ENCODE results near the gene R3HDM4.

The R3HDM4 gene

DNA sequence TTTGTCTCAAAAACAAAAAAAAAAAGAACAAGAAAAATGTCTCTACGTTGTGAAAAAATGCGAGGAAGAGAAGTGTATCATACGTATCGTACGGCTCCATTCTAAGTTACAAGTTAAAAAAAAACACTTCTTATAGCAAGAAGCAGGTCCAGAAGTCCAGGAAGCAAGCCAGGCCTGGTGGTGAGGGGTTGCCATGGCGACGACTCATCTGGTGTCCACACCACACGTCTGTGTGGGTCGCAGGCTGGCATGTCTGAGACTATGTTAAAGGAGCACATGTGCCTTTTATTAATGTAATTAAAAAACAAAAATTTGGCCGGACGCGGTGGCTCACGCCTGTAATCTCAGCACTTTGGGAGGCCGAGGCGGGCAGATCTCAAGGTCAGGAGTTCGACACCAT, 25.9 kb downstream of the R3HDM4 start:
- no peak overlapping the region for H3K27ac ChIP-seq (ENCODE audit: insufficient read depth in 1 of 2, low read depth in 1 of 2, low read length in 2 of 2, poor library complexity in 1 of 2, severe bottlenecking in 2 of 2)
- H3K9me3 ChIP-seq (ENCODE audit: control extremely low read depth in 1 of 5, control insufficient read depth in 4 of 5, insufficient read depth in 2 of 5, low read depth in 1 of 5, low read length in 4 of 5), result no peaks in the 10 kb centered on the region
- H3K36me3 ChIP-seq (ENCODE audit: control insufficient read depth in 4 of 4, insufficient read depth in 4 of 4, low read length in 3 of 4), result peaks cover 10 to 80% (median 46%) of the 10 kb centered on the region in 4 experiments
- H3K4me1 ChIP-seq (ENCODE audit: control extremely low read depth in 1 of 4, control insufficient read depth in 4 of 4, insufficient read depth in 4 of 4, low read length in 3 of 4), result peaks cover 0 to 5% (median 3%) of the 10 kb centered on the region in 4 experiments
- DNase-seq, result no peak
- no peaks in the 10 kb centered on the region for H3K27me3 ChIP-seq (replicated peaks in 2 of 5; ENCODE audit: control insufficient read depth in 4 of 5, insufficient read depth in 5 of 5, low read length in 4 of 5)
- no peak overlapping the region for H3K4me3 ChIP-seq (ENCODE audit: control insufficient read depth in 1 of 7, extremely low read depth in 1 of 7, insufficient read depth in 4 of 7, low read depth in 2 of 7, low read length in 6 of 7)
- 98% methylated on average over 7 of the region's 16 CpGs for WGBS (ENCODE audit: insufficient coverage)
- ChIA-PET POLR2A (no interaction called here), CTCF (no interaction called here)

DNA sequence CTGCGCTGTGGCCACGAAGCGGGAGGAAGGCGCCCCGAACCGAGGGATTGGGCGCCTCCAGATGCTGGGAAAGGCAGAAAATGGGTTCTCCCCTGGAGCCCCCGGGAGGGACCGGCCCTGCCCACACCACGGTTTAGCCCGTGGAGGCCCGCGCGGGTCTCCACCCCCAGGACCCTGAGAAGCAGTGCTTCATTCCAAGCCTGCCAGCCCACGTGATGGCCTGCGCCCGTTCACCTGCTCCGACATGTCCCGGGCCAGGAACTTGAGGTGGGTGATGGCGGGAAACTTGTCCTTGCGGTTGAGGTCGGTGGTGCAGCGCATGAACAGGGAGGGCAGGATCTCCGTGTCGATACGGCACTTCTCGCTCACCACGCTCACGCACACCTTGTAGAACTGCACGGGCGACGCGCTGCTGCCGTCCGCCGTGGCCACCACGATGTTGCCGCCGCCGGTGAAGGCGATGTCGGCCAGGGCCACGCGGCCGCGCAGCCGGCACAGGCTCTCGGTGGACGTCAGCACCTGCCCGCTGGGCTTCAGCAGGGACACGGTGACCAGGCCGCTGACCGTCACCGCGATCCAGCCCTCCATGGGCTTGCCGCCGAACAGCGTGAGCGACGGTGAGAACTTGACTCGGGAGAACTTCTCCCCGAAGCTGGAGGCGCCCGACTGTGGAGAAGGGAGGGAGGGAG, 27.3 kb downstream of the R3HDM4 start:
- Histone ChIP-seq H3K4me3 (ENCODE audit: control insufficient read depth in 1 of 7, extremely low read depth in 1 of 7, insufficient read depth in 4 of 7, low read depth in 2 of 7, low read length in 6 of 7) (no peak overlapping the region), H3K27ac (ENCODE audit: insufficient read depth in 1 of 2, low read depth in 1 of 2, low read length in 2 of 2, poor library complexity in 1 of 2, severe bottlenecking in 2 of 2) (no peak overlapping the region), H3K9me3 (ENCODE audit: control extremely low read depth in 1 of 5, control insufficient read depth in 4 of 5, insufficient read depth in 2 of 5, low read depth in 1 of 5, low read length in 4 of 5) (no peaks in the 10 kb centered on the region), H3K4me1 (ENCODE audit: control extremely low read depth in 1 of 4, control insufficient read depth in 4 of 4, insufficient read depth in 4 of 4, low read length in 3 of 4) (peaks cover 0 to 1% (median 0%) of the 10 kb centered on the region in 4 experiments), H3K36me3 (ENCODE audit: control insufficient read depth in 4 of 4, insufficient read depth in 4 of 4, low read length in 3 of 4) (peaks cover 12 to 89% (median 55%) of the 10 kb centered on the region in 4 experiments), H3K27me3 (replicated peaks in 2 of 5; ENCODE audit: control insufficient read depth in 4 of 5, insufficient read depth in 5 of 5, low read length in 4 of 5) (no peaks in the 10 kb centered on the region)
- 97% methylated on average over 56 of the region's 64 CpGs for WGBS (ENCODE audit: insufficient coverage)
- DNase-seq, result no peak
- CTCF ChIA-PET, result no interaction called here
- POLR2A ChIA-PET, result no interaction called here

DNA sequence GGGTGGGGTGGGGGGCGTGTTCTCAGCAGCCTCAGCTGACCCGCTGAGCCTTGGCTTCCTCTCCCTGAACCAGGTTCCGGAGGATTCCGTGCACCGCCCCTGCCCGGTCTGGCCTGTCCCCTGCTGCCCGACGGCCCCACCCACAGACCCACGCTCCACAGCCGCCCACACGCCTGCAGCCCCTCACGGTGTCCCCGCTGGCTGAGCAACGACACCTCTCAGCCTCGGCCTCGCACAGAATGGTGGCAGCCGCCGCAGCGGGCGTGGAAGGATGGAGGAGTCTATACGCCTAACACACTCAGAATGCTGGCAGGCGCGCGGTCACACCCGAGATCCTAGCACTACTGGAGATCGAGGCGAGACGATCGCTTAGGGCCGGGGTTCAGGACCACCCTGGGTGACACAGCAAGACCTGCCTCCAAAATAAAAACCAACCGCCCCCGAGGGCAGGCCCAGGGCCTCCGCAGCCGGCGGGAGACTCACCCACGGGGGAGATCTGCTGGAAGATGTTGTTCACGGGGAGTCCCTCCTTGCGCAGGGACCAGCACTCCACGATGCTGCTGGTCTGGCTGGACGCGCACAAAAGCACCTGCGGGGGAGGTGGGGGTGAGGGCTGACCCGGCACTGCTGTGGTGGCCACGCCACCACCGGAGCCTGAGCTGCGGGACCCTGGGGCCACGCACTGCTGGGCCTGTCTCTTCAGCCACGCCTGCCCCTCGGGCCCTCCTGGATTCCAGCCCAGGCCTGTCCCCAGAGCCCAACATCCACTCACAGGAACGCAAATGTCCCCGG, 28.4 kb downstream of the R3HDM4 start:
- CTCF ChIA-PET, result no interaction called here
- Histone ChIP-seq H3K9me3 (ENCODE audit: control extremely low read depth in 1 of 5, control insufficient read depth in 4 of 5, insufficient read depth in 2 of 5, low read depth in 1 of 5, low read length in 4 of 5) (no peaks in the 10 kb centered on the region), H3K27ac (ENCODE audit: insufficient read depth in 1 of 2, low read depth in 1 of 2, low read length in 2 of 2, poor library complexity in 1 of 2, severe bottlenecking in 2 of 2) (no peak overlapping the region), H3K4me3 (ENCODE audit: control insufficient read depth in 1 of 7, extremely low read depth in 1 of 7, insufficient read depth in 4 of 7, low read depth in 2 of 7, low read length in 6 of 7) (no peak overlapping the region), H3K27me3 (replicated peaks in 2 of 5; ENCODE audit: control insufficient read depth in 4 of 5, insufficient read depth in 5 of 5, low read length in 4 of 5) (no peaks in the 10 kb centered on the region), H3K36me3 (ENCODE audit: control insufficient read depth in 4 of 4, insufficient read depth in 4 of 4, low read length in 3 of 4) (peaks cover 12 to 85% (median 56%) of the 10 kb centered on the region in 4 experiments), H3K4me1 (ENCODE audit: control extremely low read depth in 1 of 4, control insufficient read depth in 4 of 4, insufficient read depth in 4 of 4, low read length in 3 of 4) (peaks cover 0 to 1% (median 0%) of the 10 kb centered on the region in 4 experiments)
- no peak for DNase-seq
- WGBS (ENCODE audit: insufficient coverage), result 99% methylated on average over 40 of the region's 51 CpGs
- POLR2A ChIA-PET, result no interaction called here

DNA sequence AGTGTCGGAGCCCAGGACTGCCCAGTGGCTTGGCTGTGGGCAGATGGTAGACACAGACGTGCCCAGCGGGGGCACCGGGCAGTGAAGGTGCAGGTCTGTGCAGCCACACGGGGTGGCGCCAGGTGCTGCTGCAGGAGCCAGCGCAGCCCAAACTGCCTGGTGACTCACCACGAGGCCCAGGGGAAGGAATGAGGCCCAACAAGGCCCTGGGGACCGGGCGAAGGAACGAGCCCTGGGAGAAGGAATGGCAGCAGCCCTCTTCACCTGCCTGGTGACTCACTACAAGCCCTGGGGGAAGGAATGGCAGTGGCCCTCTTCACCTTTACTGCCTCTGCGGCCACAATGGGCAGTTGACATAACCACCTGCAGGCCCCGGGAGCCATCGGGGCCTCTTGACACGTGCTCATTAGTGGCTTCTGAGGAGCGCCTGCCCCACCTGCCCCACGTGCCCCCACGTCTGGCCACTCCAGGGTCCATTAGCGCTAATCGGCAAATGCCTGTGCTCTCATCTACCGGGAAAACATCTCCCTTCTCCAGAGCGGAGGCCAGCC, 29.3 kb downstream of the R3HDM4 start:
- POLR2A ChIA-PET, result no interaction called here
- Histone ChIP-seq H3K4me3 (ENCODE audit: control insufficient read depth in 1 of 7, extremely low read depth in 1 of 7, insufficient read depth in 4 of 7, low read depth in 2 of 7, low read length in 6 of 7) (no peak overlapping the region), H3K9me3 (ENCODE audit: control extremely low read depth in 1 of 5, control insufficient read depth in 4 of 5, insufficient read depth in 2 of 5, low read depth in 1 of 5, low read length in 4 of 5) (no peaks in the 10 kb centered on the region), H3K4me1 (ENCODE audit: control extremely low read depth in 1 of 4, control insufficient read depth in 4 of 4, insufficient read depth in 4 of 4, low read length in 3 of 4) (peaks cover 0 to 1% (median 0%) of the 10 kb centered on the region in 4 experiments), H3K27me3 (replicated peaks in 2 of 5; ENCODE audit: control insufficient read depth in 4 of 5, insufficient read depth in 5 of 5, low read length in 4 of 5) (no peaks in the 10 kb centered on the region), H3K27ac (ENCODE audit: insufficient read depth in 1 of 2, low read depth in 1 of 2, low read length in 2 of 2, poor library complexity in 1 of 2, severe bottlenecking in 2 of 2) (no peak overlapping the region), H3K36me3 (ENCODE audit: control insufficient read depth in 4 of 4, insufficient read depth in 4 of 4, low read length in 3 of 4) (peaks cover 12 to 83% (median 51%) of the 10 kb centered on the region in 4 experiments)
- DNase-seq, result no peak
- 96% methylated on average over 22 of the region's 22 CpGs for whole genome bisulfite sequencing (ENCODE audit: insufficient coverage)
- CTCF ChIA-PET, result no interaction called here

DNA sequence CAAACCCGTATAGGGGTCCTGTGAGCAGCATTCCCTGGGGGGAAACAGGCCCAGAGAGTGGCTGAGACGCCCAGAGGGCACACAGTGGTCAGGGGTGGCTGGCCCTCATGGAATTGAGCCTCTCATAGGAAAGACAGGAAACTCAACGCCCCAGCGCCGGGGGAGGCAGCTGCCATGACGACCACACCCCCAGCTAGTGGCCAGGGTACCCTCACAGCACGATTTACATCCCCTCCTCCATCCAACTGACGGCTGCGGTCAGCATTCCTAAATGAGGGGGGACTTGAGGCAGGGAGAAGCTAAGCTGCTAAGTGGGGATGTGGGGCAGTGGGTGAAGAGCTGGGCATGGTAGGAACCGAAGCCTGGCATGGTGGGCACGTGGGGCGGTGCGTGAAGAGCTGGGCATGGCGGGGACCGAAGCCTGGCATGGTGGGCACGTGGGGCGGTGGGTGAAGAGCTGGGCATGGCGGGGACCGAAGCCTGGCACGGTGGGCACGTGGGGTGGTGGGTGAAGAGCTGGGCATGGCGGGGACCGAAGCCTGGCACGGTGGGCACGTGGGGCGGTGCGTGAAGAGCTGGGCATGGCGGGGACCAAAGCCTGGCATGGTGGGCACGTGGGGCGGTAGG, 30.0 kb downstream of the R3HDM4 start:
- H3K27ac ChIP-seq (ENCODE audit: insufficient read depth in 1 of 2, low read depth in 1 of 2, low read length in 2 of 2, poor library complexity in 1 of 2, severe bottlenecking in 2 of 2), result no peak overlapping the region
- 100% methylated on average over 2 of the region's 30 CpGs for WGBS (ENCODE audit: insufficient coverage)
- no peaks in the 10 kb centered on the region for H3K27me3 ChIP-seq (replicated peaks in 2 of 5; ENCODE audit: control insufficient read depth in 4 of 5, insufficient read depth in 5 of 5, low read length in 4 of 5)
- peaks cover 12 to 80% (median 50%) of the 10 kb centered on the region in 4 experiments for H3K36me3 ChIP-seq (ENCODE audit: control insufficient read depth in 4 of 4, insufficient read depth in 4 of 4, low read length in 3 of 4)
- no peak for DNase-seq
- ChIA-PET POLR2A (no interaction called here), CTCF (interaction anchor here (1.3 kb wide), 1 partner anchor 20 kb away, joined by 3 read pairs; no protein-coding TSS in a partner anchor)
- H3K4me1 ChIP-seq (ENCODE audit: control extremely low read depth in 1 of 4, control insufficient read depth in 4 of 4, insufficient read depth in 4 of 4, low read length in 3 of 4), result peaks cover 0 to 1% (median 0%) of the 10 kb centered on the region in 4 experiments
- no peaks in the 10 kb centered on the region for H3K9me3 ChIP-seq (ENCODE audit: control extremely low read depth in 1 of 5, control insufficient read depth in 4 of 5, insufficient read depth in 2 of 5, low read depth in 1 of 5, low read length in 4 of 5)
- no peak overlapping the region for H3K4me3 ChIP-seq (ENCODE audit: control insufficient read depth in 1 of 7, extremely low read depth in 1 of 7, insufficient read depth in 4 of 7, low read depth in 2 of 7, low read length in 6 of 7)

DNA sequence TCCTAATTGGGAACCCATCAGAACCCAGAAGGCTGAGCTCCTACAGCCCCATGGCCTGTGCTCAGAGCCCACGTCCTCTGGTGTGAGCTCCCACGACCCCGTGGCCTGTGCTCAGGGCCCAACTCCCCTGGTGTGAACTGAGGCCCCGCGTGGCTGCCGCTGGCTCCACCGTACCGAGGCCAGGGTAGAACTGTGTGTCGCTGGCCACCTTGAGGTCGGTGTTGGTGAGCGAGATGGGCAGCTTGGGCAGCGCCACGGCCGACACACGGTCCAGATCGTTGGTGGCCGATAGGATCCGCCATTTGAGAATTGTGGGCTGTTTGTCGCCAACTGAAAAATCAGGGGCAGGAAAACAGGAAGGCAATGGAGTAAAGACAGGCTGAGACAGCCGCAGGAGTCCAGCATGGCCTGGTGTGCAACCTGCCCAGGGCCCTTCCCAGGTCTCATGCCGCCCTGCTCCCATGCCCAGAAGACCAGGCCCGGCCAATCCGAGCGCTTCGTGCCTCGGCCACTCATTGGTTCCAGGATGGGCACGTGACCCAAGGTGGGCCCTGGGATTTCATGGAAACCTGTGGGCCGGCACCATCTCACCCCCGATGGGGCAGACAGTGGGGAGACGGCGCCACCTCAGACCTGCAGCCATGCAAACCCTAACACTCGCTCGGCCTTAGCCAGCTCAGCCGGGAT, 31.5 kb downstream of the R3HDM4 start:
- no peak for DNase-seq
- WGBS (ENCODE audit: insufficient coverage), result 97% methylated on average over 29 of the region's 34 CpGs
- no peaks in the 10 kb centered on the region for H3K27me3 ChIP-seq (replicated peaks in 2 of 5; ENCODE audit: control insufficient read depth in 4 of 5, insufficient read depth in 5 of 5, low read length in 4 of 5)
- no peaks in the 10 kb centered on the region for H3K9me3 ChIP-seq (ENCODE audit: control extremely low read depth in 1 of 5, control insufficient read depth in 4 of 5, insufficient read depth in 2 of 5, low read depth in 1 of 5, low read length in 4 of 5)
- H3K27ac ChIP-seq (ENCODE audit: insufficient read depth in 1 of 2, low read depth in 1 of 2, low read length in 2 of 2, poor library complexity in 1 of 2, severe bottlenecking in 2 of 2), result no peak overlapping the region
- H3K4me3 ChIP-seq (ENCODE audit: control insufficient read depth in 1 of 7, extremely low read depth in 1 of 7, insufficient read depth in 4 of 7, low read depth in 2 of 7, low read length in 6 of 7), result no peak overlapping the region
- H3K4me1 ChIP-seq (ENCODE audit: control extremely low read depth in 1 of 4, control insufficient read depth in 4 of 4, insufficient read depth in 4 of 4, low read length in 3 of 4), result no peaks in the 10 kb centered on the region
- POLR2A ChIA-PET, result interaction anchor here (0.6 kb wide), 1 partner anchor 31 kb away, joined by 3 read pairs; the partner anchor contains the start of gene R3HDM4
- CTCF ChIA-PET, result interaction anchor here (1.3 kb wide), 1 partner anchor 18 kb away, joined by 3 read pairs; no protein-coding TSS in a partner anchor
- H3K36me3 ChIP-seq (ENCODE audit: control insufficient read depth in 4 of 4, insufficient read depth in 4 of 4, low read length in 3 of 4), result peaks cover 11 to 78% (median 52%) of the 10 kb centered on the region in 4 experiments
